ENCODE data around the gene PRR20E. TPM values are rescaled to one million over a fixed set of nuclear protein-coding genes. Genes with fewer than 3 reads are reported as not detected.
"Not testable (repeated sequence)": the region's sequence is repeated elsewhere in the genome, so short reads cannot be mapped to it uniquely, and the experiment has no call there.

Gene PRR20E
- total RNA-seq, 6 experiments from 2014 or later = not detected

DNA sequence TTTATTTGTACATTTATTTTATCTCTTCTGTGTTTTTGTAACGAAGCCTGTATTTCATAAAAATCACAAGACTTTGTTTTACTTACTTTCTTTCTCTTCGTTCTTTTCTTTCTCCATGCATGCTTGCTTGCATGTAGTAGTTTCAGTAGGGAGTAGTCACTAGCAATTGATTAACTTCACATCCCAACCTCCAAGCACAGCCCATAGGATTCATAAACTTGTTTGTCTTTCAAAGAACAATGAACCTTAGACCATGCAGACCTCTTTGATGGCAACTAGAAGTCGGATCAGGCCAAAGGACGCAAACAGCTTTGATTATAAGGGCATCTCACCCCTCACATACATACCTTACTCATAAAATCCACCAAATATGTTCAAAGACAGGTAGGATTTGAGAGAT lies 29.4 kb upstream of the PRR20E start:
- intact Hi-C loops (cut with DNase I) = no loop called here
- Histone ChIP-seq H3K4me1 (peaks cover 0 to 9% (median 3%) of the 10 kb centered on the region in 4 donors), H3K36me3 (no peaks in the 10 kb centered on the region), H3K27ac (peak overlapping the region in 2 of 3 donors; percentile 30 to 68), H3K4me3 (peak overlapping the region in 2 of 3 donors; percentile 32 to 36), H3K9me3 (no peaks in the 10 kb centered on the region), H3K27me3 (no peaks in the 10 kb centered on the region)
- no peak for TF ChIP-seq POLR2A (IDR thresholded peaks at IDR 0.05)
- TF ChIP-seq, protein P1, sequence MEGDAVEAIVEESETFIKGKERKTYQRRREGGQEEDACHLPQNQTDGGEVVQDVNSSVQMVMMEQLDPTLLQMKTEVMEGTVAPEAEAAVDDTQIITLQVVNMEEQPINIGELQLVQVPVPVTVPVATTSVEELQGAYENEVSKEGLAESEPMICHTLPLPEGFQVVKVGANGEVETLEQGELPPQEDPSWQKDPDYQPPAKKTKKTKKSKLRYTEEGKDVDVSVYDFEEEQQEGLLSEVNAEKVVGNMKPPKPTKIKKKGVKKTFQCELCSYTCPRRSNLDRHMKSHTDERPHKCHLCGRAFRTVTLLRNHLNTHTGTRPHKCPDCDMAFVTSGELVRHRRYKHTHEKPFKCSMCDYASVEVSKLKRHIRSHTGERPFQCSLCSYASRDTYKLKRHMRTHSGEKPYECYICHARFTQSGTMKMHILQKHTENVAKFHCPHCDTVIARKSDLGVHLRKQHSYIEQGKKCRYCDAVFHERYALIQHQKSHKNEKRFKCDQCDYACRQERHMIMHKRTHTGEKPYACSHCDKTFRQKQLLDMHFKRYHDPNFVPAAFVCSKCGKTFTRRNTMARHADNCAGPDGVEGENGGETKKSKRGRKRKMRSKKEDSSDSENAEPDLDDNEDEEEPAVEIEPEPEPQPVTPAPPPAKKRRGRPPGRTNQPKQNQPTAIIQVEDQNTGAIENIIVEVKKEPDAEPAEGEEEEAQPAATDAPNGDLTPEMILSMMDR (IDR thresholded peaks at IDR 0.05) = no peak
- DNase-seq (no peak), ATAC-seq (peak; percentile 93 to 98 (median 96))
- 11% methylated on average over 4 of the region's 4 CpGs for WGBS (ENCODE audit: insufficient coverage, low coverage, low lambda C conversion rate, missing lambda C conversion rate)

DNA sequence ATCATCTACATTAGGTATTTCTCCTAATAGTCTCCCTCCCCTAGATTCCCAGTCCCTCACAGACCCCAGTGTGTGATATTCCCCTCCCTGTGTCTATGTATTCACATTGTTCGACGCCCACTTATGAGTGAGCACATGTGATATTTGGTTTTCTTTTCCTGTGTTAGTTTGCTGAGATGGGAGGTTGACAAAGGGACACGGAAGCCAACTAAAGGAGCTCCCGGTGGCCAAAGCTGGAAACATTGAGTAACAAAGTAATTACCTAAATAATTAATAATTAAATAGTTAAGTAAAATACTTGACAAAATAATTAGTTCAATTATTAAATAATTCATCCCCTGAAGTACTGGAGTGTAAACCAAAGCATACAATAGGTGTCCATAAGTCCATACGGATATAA lies 28.0 kb upstream of the PRR20E start:
- H3K4me3 ChIP-seq = no peak overlapping the region

DNA sequence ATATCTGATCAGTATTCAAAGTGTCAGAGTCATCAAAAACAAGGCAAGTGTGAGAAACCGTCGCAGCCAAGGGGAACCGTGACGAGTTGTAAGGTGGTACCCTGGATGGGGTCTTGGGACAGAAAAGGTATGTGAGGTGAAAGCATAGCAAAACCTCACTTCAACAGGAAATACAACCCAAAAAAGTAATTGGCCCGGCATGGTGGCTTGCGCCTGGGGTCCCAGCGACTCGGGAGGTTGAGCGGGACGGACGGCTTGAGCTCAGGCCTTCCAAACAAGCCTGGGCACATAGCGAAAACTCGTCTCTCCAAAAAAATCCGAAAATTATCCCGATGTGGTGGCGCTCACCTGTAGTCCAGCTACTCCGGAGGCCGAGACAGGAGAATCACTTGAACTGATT lies 27.2 kb upstream of the PRR20E start:
- intact Hi-C loops (cut with DNase I); DNase-seq; H3K9me3 ChIP-seq; H3K4me1 ChIP-seq; H3K27me3 ChIP-seq; H3K27ac ChIP-seq; H3K36me3 ChIP-seq; H3K4me3 ChIP-seq; ATAC-seq: not testable (repeated sequence)
- no CpG with 5 or more reads among the region's 18 CpGs for WGBS (ENCODE audit: insufficient coverage, low coverage, low lambda C conversion rate, missing lambda C conversion rate)

More for the DNA sequence above, 28.0 kb upstream of the PRR20E start:
- no peak overlapping the region for H3K27ac ChIP-seq
- no peaks in the 10 kb centered on the region for H3K9me3 ChIP-seq
- intact Hi-C loops (cut with DNase I) = no loop called here
- no peaks in the 10 kb centered on the region for H3K36me3 ChIP-seq
- peaks cover 0 to 9% (median 3%) of the 10 kb centered on the region in 4 donors for H3K4me1 ChIP-seq
- no peaks in the 10 kb centered on the region for H3K27me3 ChIP-seq
- no peak for TF ChIP-seq POLR2A (IDR thresholded peaks at IDR 0.05)
- TF ChIP-seq, protein P1 (IDR thresholded peaks at IDR 0.05) = no peak
- WGBS (ENCODE audit: insufficient coverage, low coverage, low lambda C conversion rate, missing lambda C conversion rate) = 80% methylated on average over 5 of the region's 5 CpGs
- DNase-seq (no peak), ATAC-seq (no peak)

DNA sequence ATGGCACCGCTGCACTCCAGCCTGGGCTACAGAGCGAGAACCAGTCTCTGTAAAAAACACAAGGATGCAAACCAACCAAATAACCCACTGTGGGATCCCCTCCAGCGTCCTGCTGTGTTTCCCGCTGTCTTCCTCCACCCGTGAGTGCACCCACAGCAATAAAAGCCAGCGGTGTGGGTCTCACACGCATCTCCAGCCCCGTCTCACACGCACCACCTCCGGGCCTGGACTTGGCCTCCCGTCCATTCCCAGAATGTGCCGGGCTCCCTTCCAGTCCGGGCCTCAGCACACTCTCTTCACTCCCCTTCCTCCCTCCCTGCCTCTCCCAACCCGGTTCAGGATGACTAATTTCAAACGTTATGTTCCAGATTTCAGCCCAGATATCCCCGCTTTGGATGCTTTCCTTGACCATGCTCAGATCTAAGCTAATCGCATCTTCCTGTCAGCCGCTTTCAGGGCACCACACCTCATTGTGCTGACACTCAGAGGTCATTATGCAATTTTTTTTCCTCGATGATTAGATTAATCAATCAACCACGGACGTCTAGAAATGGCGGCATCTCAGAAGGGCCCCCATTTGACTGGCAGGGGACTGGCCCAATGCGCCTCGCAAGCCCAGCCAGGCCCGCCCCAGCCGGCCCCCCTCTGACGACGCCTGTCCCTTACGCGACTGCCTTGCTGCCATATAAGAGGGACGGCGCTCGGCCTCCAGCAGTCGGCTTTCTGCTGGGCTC lies 26.6 kb upstream of the PRR20E start, which contains the start of gene PRR20A:
Gene PRR20A (plus strand): TSS at position 684 of the 734 bp plus-strand sequence. CDS start 387 bp downstream, outside the sequence.
- intact Hi-C loops (cut with DNase I); H3K4me3 ChIP-seq; H3K9me3 ChIP-seq; DNase-seq; H3K4me1 ChIP-seq; ATAC-seq; H3K27me3 ChIP-seq; H3K36me3 ChIP-seq; H3K27ac ChIP-seq: not testable (repeated sequence)
- WGBS (ENCODE audit: insufficient coverage, low coverage, low lambda C conversion rate, missing lambda C conversion rate) = 100% methylated on average over 4 of the region's 34 CpGs

DNA sequence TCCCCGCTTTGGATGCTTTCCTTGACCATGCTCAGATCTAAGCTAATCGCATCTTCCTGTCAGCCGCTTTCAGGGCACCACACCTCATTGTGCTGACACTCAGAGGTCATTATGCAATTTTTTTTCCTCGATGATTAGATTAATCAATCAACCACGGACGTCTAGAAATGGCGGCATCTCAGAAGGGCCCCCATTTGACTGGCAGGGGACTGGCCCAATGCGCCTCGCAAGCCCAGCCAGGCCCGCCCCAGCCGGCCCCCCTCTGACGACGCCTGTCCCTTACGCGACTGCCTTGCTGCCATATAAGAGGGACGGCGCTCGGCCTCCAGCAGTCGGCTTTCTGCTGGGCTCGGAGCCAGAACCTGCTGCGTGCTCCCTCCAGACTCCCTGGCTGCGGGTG lies 19.8 kb upstream of the PRR20E start, which contains the start of gene PRR20B:
Gene PRR20B (plus strand): TSS at position 301 of the 400 bp plus-strand sequence. CDS start 387 bp downstream, outside the sequence.
- H3K36me3 ChIP-seq; H3K4me3 ChIP-seq; DNase-seq; H3K4me1 ChIP-seq; H3K9me3 ChIP-seq; H3K27me3 ChIP-seq; ATAC-seq; H3K27ac ChIP-seq; intact Hi-C loops (cut with DNase I): not testable (repeated sequence)
- no CpG with 5 or more reads among the region's 22 CpGs for WGBS (ENCODE audit: insufficient coverage, low coverage, low lambda C conversion rate, missing lambda C conversion rate)

DNA sequence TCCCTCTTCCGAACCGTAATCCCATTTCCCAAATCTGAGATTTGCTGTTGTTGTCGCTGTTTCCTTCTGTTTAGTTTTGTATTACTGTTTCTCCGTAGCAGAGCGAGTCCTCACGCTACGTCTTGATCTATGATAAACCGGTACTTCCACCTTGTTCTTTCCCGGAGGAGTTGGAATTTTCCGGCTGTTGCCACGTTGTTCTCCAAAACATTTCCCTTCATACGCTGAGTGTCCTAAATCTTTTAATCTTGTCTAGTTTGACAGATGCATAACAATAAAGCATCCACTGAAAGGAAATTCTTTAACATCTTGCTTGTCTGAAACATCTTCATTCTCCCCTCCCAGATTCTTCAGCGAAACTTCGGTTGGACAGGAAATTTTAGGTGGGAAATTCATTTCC lies 18.9 kb upstream of the PRR20E start:
- intact Hi-C loops (cut with DNase I); DNase-seq; H3K4me1 ChIP-seq: not testable (repeated sequence)

DNA sequence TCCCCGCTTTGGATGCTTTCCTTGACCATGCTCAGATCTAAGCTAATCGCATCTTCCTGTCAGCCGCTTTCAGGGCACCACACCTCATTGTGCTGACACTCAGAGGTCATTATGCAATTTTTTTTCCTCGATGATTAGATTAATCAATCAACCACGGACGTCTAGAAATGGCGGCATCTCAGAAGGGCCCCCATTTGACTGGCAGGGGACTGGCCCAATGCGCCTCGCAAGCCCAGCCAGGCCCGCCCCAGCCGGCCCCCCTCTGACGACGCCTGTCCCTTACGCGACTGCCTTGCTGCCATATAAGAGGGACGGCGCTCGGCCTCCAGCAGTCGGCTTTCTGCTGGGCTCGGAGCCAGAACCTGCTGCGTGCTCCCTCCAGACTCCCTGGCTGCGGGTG lies 13.2 kb upstream of the PRR20E start, which contains the start of gene PRR20C:
Gene PRR20C (plus strand): TSS at position 301 of the 400 bp plus-strand sequence. CDS start 387 bp downstream, outside the sequence.
- intact Hi-C loops (cut with DNase I); H3K27me3 ChIP-seq; H3K4me1 ChIP-seq; H3K4me3 ChIP-seq; DNase-seq; H3K36me3 ChIP-seq; ATAC-seq; H3K27ac ChIP-seq; H3K9me3 ChIP-seq: not testable (repeated sequence)
- WGBS (ENCODE audit: insufficient coverage, low coverage, low lambda C conversion rate, missing lambda C conversion rate) = no CpG with 5 or more reads among the region's 22 CpGs

More for the DNA sequence above, 18.9 kb upstream of the PRR20E start:
- not testable (repeated sequence) for H3K36me3 ChIP-seq, H3K9me3 ChIP-seq, H3K27me3 ChIP-seq, ATAC-seq, H3K27ac ChIP-seq, H3K4me3 ChIP-seq
- WGBS (ENCODE audit: insufficient coverage, low coverage, low lambda C conversion rate, missing lambda C conversion rate) = 92% methylated on average over 9 of the region's 14 CpGs

DNA sequence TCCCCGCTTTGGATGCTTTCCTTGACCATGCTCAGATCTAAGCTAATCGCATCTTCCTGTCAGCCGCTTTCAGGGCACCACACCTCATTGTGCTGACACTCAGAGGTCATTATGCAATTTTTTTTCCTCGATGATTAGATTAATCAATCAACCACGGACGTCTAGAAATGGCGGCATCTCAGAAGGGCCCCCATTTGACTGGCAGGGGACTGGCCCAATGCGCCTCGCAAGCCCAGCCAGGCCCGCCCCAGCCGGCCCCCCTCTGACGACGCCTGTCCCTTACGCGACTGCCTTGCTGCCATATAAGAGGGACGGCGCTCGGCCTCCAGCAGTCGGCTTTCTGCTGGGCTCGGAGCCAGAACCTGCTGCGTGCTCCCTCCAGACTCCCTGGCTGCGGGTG lies 6.7 kb upstream of the PRR20E start, which contains the start of gene PRR20D:
Gene PRR20D (plus strand): TSS at position 301 of the 400 bp plus-strand sequence. CDS start 387 bp downstream, outside the sequence.
- H3K36me3 ChIP-seq; H3K27me3 ChIP-seq; intact Hi-C loops (cut with DNase I); H3K9me3 ChIP-seq; H3K4me1 ChIP-seq; H3K4me3 ChIP-seq; DNase-seq; ATAC-seq; H3K27ac ChIP-seq: not testable (repeated sequence)
- WGBS (ENCODE audit: insufficient coverage, low coverage, low lambda C conversion rate, missing lambda C conversion rate) = no CpG with 5 or more reads among the region's 22 CpGs

All from right lobe of liver (tissue), 6 donors.